ENCODE measurements around the gene MYD88.

- TF ChIP-seq POLR2AphosphoS5 (IDR thresholded peaks at IDR 0.05; ENCODE audit: low read depth, low read length) (no peak), REST (IDR thresholded peaks at IDR 0.05; ENCODE audit: insufficient read depth in 1 of 2, low read depth in 2 of 2, low read length in 2 of 2) (no peak), SIN3A (IDR thresholded peaks at IDR 0.05; ENCODE audit: borderline replicate concordance, insufficient read depth, low read length) (no peak), TAF1 (IDR thresholded peaks at IDR 0.05; ENCODE audit: borderline replicate concordance, insufficient read depth, low read length) (no peak)
Observed at GRCh38 chr3:38165722-38166387, 27.4 kb downstream of the MYD88 start.

Data from PFSK-1 (cell line).